Sigmoid colon (tissue), 7 donors: ENCODE results near the gene SLC38A8. TPM values are rescaled to one million over a fixed set of nuclear protein-coding genes. Genes with fewer than 3 reads are reported as not detected.

Source experiments
- DNase-seq: peaks from one replicate; pipeline ENCODE4 v3.0.0-alpha.2; 2019
- H3K27ac ChIP-seq, 4 donors: fragments of 200-600 bp; sonication (generic); one replicate each; pipeline ENCODE4 v1.5.1; 2016 to 2019; ENCODE audit warnings: mild to moderate bottlenecking in 1 of 4
- H3K27me3 ChIP-seq, 3 donors: fragments of 200-600 bp; sonication (generic); one replicate each; pipeline ENCODE4 v1.5.1; 2019; ENCODE audit warnings: mild to moderate bottlenecking in 1 of 3
- H3K36me3 ChIP-seq, 4 donors: fragments of 200-600 bp; sonication (generic); one replicate each; pipeline ENCODE4 v1.5.1; 2016 to 2019
- H3K4me1 ChIP-seq, 4 donors: fragments of 200-600 bp; sonication (generic); one replicate each; pipeline ENCODE4 v1.5.1; 2017 to 2019
- H3K4me3 ChIP-seq, 4 donors: fragments of 200-600 bp; sonication (generic); one replicate each; pipeline ENCODE4 v1.5.1; 2017 to 2019; ENCODE audit warnings: mild to moderate bottlenecking in 2 of 4, moderate library complexity in 1 of 4
- H3K9me3 ChIP-seq, 4 donors: fragments of 200-600 bp in 3 of 4; sonication (generic) in 3 of 4; one replicate each; pipeline versions ENCODE4 v1.5.1 to v1.6.1; 2013 to 2019
- EP300 ChIP-seq, 4 donors: sonication (generic); formaldehyde crosslinking; IDR thresholded peaks; one replicate each; pipeline ENCODE4 v1.6.1; 2017; ENCODE audit warnings: antibody characterized with exemption in 4 of 4
- POLR2A ChIP-seq, 2 donors: fragments of 450-650 bp; IDR thresholded peaks; one replicate each; pipeline ENCODE4 v1.6.1; 2016; ENCODE audit warnings: antibody characterized with exemption in 2 of 2, mild to moderate bottlenecking in 2 of 2, moderate library complexity in 2 of 2
- POLR2AphosphoS5 ChIP-seq, 4 donors: sonication (generic); formaldehyde crosslinking; IDR thresholded peaks; one replicate each; pipeline ENCODE4 v1.6.1; 2017; ENCODE audit warnings: antibody characterized with exemption in 4 of 4
- WGBS, 2 donors: extraction: QIAGEN DNeasy Blood & Tissue Kit; methylation state at CpG; one replicate each; pipeline ENCODE4 v1.1.7; 2013; 5-methylcytosine and 5-hydroxymethylcytosine counted together
- intact Hi-C: fragments of 100-400 bp; cut with DNase I; formaldehyde crosslinking; loops from one replicate; pipeline ENCODE4 v1.15.1; 2023
- polyA plus RNA-seq, 3 donors: library from polyadenylated mRNA; stranded (reverse); fragments of 200-250 nt; gene quantifications; one replicate each; pipeline ENCODE4 v1.2.3, GENCODE V29; 2013
- total RNA-seq, 4 donors: library from RNA; depleted of rRNA; stranded (reverse); fragments of >200 nt; gene quantifications; one replicate each; pipeline ENCODE4 v1.1.0, GENCODE V29; 2016
- TF ChIP-seq, protein P1 (sequence below), 4 experiments: fragments of 450-650 bp in 3 of 4; fragments of 200-600 bp in 1 of 4; IDR thresholded peaks; one replicate each; pipeline ENCODE4 v1.5.1; 2016 to 2019; ENCODE audit warnings: antibody characterized with exemption in 4 of 4, mild to moderate bottlenecking in 3 of 4, moderate library complexity in 2 of 4
- donor health status: healthy with polysubstance abuse.
- donor health status: Bipolar disorder and iron deficiency.
- donor health status: healthy.

The SLC38A8 gene
- total and polyA plus RNA-seq, 7 donors: not detected

DNA sequence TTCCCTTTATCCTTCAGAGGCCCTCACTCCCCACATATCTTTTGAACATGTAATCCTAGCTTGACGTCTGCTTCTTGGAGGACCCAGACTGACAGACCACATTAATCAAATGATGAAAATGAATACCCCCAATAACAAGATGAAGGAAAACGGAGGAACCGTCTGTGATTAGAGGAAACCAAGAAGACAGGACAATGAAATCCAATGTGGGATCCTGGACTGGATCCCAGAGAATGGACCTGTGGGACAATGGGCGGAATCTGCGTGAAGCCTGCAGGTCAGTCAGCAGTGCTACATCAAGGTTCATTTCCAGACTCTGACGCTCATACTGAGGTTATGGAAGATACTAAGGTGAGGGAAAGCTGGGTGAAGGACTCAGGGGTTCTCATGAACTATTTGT, 38.2 kb upstream of the SLC38A8 start:
- no peaks in the 10 kb centered on the region for H3K27me3 ChIP-seq
- WGBS, 2 donors: 92 to 94% methylated on average over 6 of the region's 6 CpGs
- no peaks in the 10 kb centered on the region for H3K9me3 ChIP-seq
- TF ChIP-seq POLR2AphosphoS5 (IDR thresholded peaks at IDR 0.05) (no peak), EP300 (IDR thresholded peaks at IDR 0.05) (no peak), POLR2A (IDR thresholded peaks at IDR 0.05) (no peak)
- TF ChIP-seq, protein P1, sequence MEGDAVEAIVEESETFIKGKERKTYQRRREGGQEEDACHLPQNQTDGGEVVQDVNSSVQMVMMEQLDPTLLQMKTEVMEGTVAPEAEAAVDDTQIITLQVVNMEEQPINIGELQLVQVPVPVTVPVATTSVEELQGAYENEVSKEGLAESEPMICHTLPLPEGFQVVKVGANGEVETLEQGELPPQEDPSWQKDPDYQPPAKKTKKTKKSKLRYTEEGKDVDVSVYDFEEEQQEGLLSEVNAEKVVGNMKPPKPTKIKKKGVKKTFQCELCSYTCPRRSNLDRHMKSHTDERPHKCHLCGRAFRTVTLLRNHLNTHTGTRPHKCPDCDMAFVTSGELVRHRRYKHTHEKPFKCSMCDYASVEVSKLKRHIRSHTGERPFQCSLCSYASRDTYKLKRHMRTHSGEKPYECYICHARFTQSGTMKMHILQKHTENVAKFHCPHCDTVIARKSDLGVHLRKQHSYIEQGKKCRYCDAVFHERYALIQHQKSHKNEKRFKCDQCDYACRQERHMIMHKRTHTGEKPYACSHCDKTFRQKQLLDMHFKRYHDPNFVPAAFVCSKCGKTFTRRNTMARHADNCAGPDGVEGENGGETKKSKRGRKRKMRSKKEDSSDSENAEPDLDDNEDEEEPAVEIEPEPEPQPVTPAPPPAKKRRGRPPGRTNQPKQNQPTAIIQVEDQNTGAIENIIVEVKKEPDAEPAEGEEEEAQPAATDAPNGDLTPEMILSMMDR (IDR thresholded peaks at IDR 0.05): no peak
- DNase-seq: no peak
- peaks cover 25 to 93% (median 30%) of the 10 kb centered on the region in 4 donors for H3K36me3 ChIP-seq
- H3K27ac ChIP-seq: no peak overlapping the region
- intact Hi-C loops: no loop called here
- H3K4me3 ChIP-seq: no peak overlapping the region
- H3K4me1 ChIP-seq: peaks cover 0 to 13% (median 3%) of the 10 kb centered on the region in 4 donors

DNA sequence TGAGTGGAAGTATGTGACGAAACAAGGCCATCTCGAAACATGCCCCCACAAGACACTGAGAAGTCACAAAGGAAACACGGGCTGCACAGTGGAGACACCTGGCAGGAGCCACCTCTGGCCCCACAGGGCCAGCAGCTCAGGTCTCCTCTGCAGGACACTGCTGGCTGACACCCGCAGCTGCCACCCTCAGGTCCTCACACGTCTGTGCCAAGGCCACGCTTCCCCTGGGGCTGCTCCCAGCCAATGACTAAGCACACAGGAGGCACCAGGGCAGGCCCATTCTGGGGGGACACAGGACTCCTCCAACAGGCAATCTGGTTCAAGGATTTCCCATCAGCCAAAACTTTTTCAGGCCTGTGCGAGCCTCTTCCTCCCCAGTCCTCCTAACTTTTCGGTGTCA, 37.8 kb upstream of the SLC38A8 start:
- intact Hi-C loops: no loop called here
- Histone ChIP-seq H3K36me3 (peaks cover 28 to 96% (median 32%) of the 10 kb centered on the region in 4 donors), H3K9me3 (no peaks in the 10 kb centered on the region), H3K27me3 (no peaks in the 10 kb centered on the region), H3K4me3 (no peak overlapping the region), H3K27ac (no peak overlapping the region), H3K4me1 (peaks cover 0 to 13% (median 3%) of the 10 kb centered on the region in 4 donors)
- TF ChIP-seq POLR2A (IDR thresholded peaks at IDR 0.05): no peak
- TF ChIP-seq EP300 (IDR thresholded peaks at IDR 0.05): no peak
- TF ChIP-seq POLR2AphosphoS5 (IDR thresholded peaks at IDR 0.05): no peak
- TF ChIP-seq, protein P1 (IDR thresholded peaks at IDR 0.05): no peak
- WGBS, 2 donors: 88 to 91% methylated on average over 8 of the region's 8 CpGs
- no peak for DNase-seq

DNA sequence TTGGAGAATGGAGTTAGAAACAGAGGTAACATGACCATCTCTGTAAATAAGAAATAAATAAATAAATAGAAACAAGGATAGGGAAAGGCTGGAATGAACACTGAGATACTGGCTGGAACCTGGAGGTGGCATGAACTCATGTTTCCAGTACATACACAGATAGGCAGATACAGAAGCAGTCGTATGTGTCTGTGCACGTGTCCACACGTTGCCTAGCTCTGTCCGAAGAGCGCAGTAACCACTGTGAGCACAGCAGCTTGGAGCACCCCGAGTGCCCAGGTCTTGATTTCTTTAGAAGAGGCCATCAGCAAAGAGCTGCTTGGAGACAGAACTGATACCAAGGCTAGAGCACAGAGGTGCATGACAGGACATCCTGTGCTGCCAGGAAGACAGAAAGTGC, 37.1 kb upstream of the SLC38A8 start:
- Histone ChIP-seq H3K27ac (no peak overlapping the region), H3K4me1 (peaks cover 0 to 13% (median 3%) of the 10 kb centered on the region in 4 donors), H3K27me3 (no peaks in the 10 kb centered on the region), H3K4me3 (no peak overlapping the region), H3K36me3 (peaks cover 35 to 97% (median 38%) of the 10 kb centered on the region in 4 donors), H3K9me3 (no peaks in the 10 kb centered on the region)
- DNase-seq: no peak
- intact Hi-C loops: loop anchor here (10.0 kb wide), 1 partner anchor 405 kb away; no protein-coding TSS in a partner anchor
- TF ChIP-seq EP300 (IDR thresholded peaks at IDR 0.05): no peak
- TF ChIP-seq POLR2A (IDR thresholded peaks at IDR 0.05): no peak
- TF ChIP-seq, protein P1 (IDR thresholded peaks at IDR 0.05): no peak
- TF ChIP-seq POLR2AphosphoS5 (IDR thresholded peaks at IDR 0.05): no peak
- WGBS, 2 donors: 95% methylated on average over 6 of the region's 6 CpGs

DNA sequence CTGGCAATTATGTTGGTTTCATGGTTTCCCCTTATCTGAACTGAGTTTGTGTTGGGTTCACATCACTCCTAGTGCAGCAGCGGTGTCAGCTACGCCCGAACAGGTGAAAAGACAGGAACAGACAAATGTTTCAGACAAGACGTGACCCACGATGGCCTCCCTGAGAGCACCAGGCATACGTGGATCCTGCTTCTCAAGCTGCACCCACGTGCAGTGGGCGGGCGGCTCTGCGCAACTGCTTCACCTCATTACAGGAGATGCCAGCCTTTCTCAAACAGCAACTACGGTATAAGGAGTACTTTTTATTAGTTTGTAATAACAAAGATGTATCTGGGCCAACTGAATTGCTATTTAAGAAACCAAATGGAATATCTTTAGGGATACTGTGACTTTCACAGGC, 32.8 kb upstream of the SLC38A8 start:
- H3K27me3 ChIP-seq: no peaks in the 10 kb centered on the region
- no peaks in the 10 kb centered on the region for H3K9me3 ChIP-seq
- H3K4me1 ChIP-seq: no peaks in the 10 kb centered on the region
- no peak for TF ChIP-seq POLR2A (IDR thresholded peaks at IDR 0.05)
- no peak for TF ChIP-seq POLR2AphosphoS5 (IDR thresholded peaks at IDR 0.05)
- no peak overlapping the region for H3K4me3 ChIP-seq
- intact Hi-C loops: loop anchor here (10.0 kb wide), 1 partner anchor 409 kb away; no protein-coding TSS in a partner anchor
- no peak overlapping the region for H3K27ac ChIP-seq
- no peak for DNase-seq
- H3K36me3 ChIP-seq: peaks cover 27 to 97% (median 43%) of the 10 kb centered on the region in 4 donors
- WGBS, 2 donors: 92 to 95% methylated on average over 11 of the region's 11 CpGs

DNA sequence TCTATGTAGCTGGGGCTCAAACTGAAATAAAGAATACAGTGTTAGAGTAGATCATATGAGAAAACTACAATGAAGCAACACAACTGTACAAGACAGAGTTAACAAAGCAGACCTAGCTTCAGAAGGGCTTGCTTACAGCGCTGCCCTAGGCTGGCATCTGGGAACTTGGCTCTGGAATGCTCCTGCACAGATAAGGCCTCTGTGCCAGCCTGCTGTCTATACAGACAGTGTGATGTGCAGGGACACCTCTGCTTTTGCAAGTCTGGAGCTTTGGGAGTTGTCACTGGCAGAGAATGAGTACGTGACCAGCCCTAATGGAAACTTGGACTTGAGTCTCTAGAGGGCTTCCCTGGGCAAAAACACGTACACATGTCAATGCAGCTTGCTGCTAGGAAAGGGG, 32.1 kb upstream of the SLC38A8 start:
- intact Hi-C loops: loop anchor here (10.0 kb wide), 1 partner anchor 410 kb away; no protein-coding TSS in a partner anchor
- no peaks in the 10 kb centered on the region for H3K9me3 ChIP-seq
- H3K4me3 ChIP-seq: no peak overlapping the region
- no peak for DNase-seq
- WGBS, 2 donors: 96% methylated on average over 3 of the region's 3 CpGs
- no peaks in the 10 kb centered on the region for H3K4me1 ChIP-seq
- no peaks in the 10 kb centered on the region for H3K27me3 ChIP-seq
- TF ChIP-seq, protein P1 (IDR thresholded peaks at IDR 0.05): no peak
- no peak for TF ChIP-seq EP300 (IDR thresholded peaks at IDR 0.05)
- no peak for TF ChIP-seq POLR2AphosphoS5 (IDR thresholded peaks at IDR 0.05)
- TF ChIP-seq POLR2A (IDR thresholded peaks at IDR 0.05): no peak
- H3K27ac ChIP-seq: no peak overlapping the region
- peaks cover 29 to 97% (median 44%) of the 10 kb centered on the region in 4 donors for H3K36me3 ChIP-seq
